ENCODE measurements around the gene SETD2.
"Not testable (repeated sequence)": the region's sequence is repeated elsewhere in the genome, so short reads cannot be mapped to it uniquely, and the experiment has no call there.

SETD2 gene

GRCh38 chr3:47042231-47042791 is 121.6 kb downstream of the SETD2 start:
- no peak overlapping the region for H3K27ac ChIP-seq
- TF ChIP-seq CTCF (conservative IDR thresholded peaks at IDR 0.05), result no peak

- H3K27ac ChIP-seq, result no peak overlapping the region
- no peak for TF ChIP-seq CTCF (conservative IDR thresholded peaks at IDR 0.05)
Observed at GRCh38 chr3:47041114-47041513, 122.8 kb downstream of the SETD2 start.

GRCh38 chr3:47037302-47037701 is 126.6 kb downstream of the SETD2 start:
- not testable (repeated sequence) for H3K27ac ChIP-seq

- TF ChIP-seq CTCF (conservative IDR thresholded peaks at IDR 0.05), result no peak
- peak overlapping the region; percentile 61 for H3K27ac ChIP-seq
Observed at GRCh38 chr3:47036145-47036544, 127.8 kb downstream of the SETD2 start.

- TF ChIP-seq CTCF (conservative IDR thresholded peaks at IDR 0.05), result no peak
- H3K27ac ChIP-seq, result peak overlapping the region; percentile 61
Observed at GRCh38 chr3:47035645-47036044, 128.3 kb downstream of the SETD2 start.

GRCh38 chr3:47034868-47035489 is 128.9 kb downstream of the SETD2 start:
- TF ChIP-seq CTCF (conservative IDR thresholded peaks at IDR 0.05), result no peak
- peak overlapping the region; percentile 61 for H3K27ac ChIP-seq

GRCh38 chr3:47031041-47031440 is 132.9 kb downstream of the SETD2 start:
- not testable (repeated sequence) for H3K27ac ChIP-seq

GRCh38 chr3:47028667-47029066 is 135.2 kb downstream of the SETD2 start:
- no peak for TF ChIP-seq CTCF (conservative IDR thresholded peaks at IDR 0.05)
- no peak overlapping the region for H3K27ac ChIP-seq
